H1 (cell line): Measurements from ENCODE around the gene CRX. TPM values are rescaled to one million over a fixed set of nuclear protein-coding genes. Genes with fewer than 3 reads are reported as not detected.

Experiments used
- CTCF ChIA-PET: fragments of 300-600 bp; sonication (Branson Sonifier 250); formaldehyde crosslinking; loops from one replicate; lab custom pipeline; 2021; ENCODE audit not compliant: partially characterized antibody; lab: Charles Lee
- POLR2A ChIA-PET: fragments of 300-600 bp; sonication (Branson Sonifier 250); formaldehyde crosslinking; loops from one replicate; lab custom pipeline; 2021; ENCODE audit warnings: inconsistent platforms; ENCODE audit not compliant: partially characterized antibody; lab: Charles Lee
- DNase-seq, 2 experiments: peaks; one replicate each; pipeline versions ENCODE4 v3.0.0 to v3.0.0-alpha.2; 2010 to 2022; ENCODE audit warnings: low spot score in 2 of 2, low read depth in 1 of 2, mixed read lengths in 1 of 2
- FAIRE-seq: peaks from 2 replicates; lab custom pipeline; 2011; peaks lifted over from hg19 to GRCh38; lab: Jason Lieb, UNC
- H2AFZ ChIP-seq: 2 replicates; pipeline ENCODE4 v1.8.1; 2012; ENCODE audit warnings: low read length, inconsistent platforms
- H2AK5ac ChIP-seq: 2 replicates; pipeline ENCODE4 v1.6.1; 2013; ENCODE audit warnings: low read depth, low read length
- H2BK120ac ChIP-seq: replicated peaks from 2 replicates; pipeline ENCODE3; 2013; ENCODE audit warnings: low read depth, low read length, inconsistent platforms
- H2BK12ac ChIP-seq: 2 replicates; pipeline ENCODE4 v1.6.1; 2013; ENCODE audit warnings: low read depth, low read length
- H2BK15ac ChIP-seq: 2 replicates; pipeline ENCODE4 v1.6.1; 2013; ENCODE audit warnings: low read length
- H2BK20ac ChIP-seq: 2 replicates; pipeline ENCODE4 v1.6.1; 2013; ENCODE audit warnings: low read length
- H2BK5ac ChIP-seq: 2 replicates; pipeline ENCODE4 v1.6.1; 2013; ENCODE audit warnings: low read depth, low read length
- H3K14ac ChIP-seq: 2 replicates; pipeline ENCODE4 v1.6.1; 2013; ENCODE audit warnings: inconsistent platforms; ENCODE audit not compliant: insufficient read length
- H3K18ac ChIP-seq: 2 replicates; pipeline ENCODE4 v1.6.1; 2013; ENCODE audit warnings: low read length; ENCODE audit errors: extremely low read depth
- H3K23ac ChIP-seq: 2 replicates; pipeline ENCODE4 v1.6.1; 2013; ENCODE audit warnings: inconsistent platforms; ENCODE audit not compliant: insufficient read length
- H3K23me2 ChIP-seq: 2 replicates; pipeline ENCODE4 v1.6.1; 2013; ENCODE audit warnings: low read depth, low read length
- H3K27ac ChIP-seq: 2 replicates; pipeline ENCODE4 v1.6.1; 2011; ENCODE audit warnings: low read depth, low read length, inconsistent platforms
- H3K27me3 ChIP-seq, 4 experiments: replicated peaks in 1 of 4; 1 replicate in 1 of 4; 2 replicates in 3 of 4; pipeline versions ENCODE4 v1.6.1 to v1.8.1; 2011 to 2013; ENCODE audit warnings: low read length in 3 of 4, mild to moderate bottlenecking in 3 of 4, inconsistent platforms in 2 of 4, mixed read lengths in 2 of 4, moderate library complexity in 1 of 4; ENCODE audit not compliant: control insufficient read depth in 3 of 4, insufficient read depth in 3 of 4; ENCODE audit errors: extremely low read depth in 1 of 4
- H3K36me3 ChIP-seq, 4 experiments: 2 replicates each; pipeline versions ENCODE4 v1.6.1 to v1.8.1; 2011 to 2013; ENCODE audit warnings: mild to moderate bottlenecking in 4 of 4, low read length in 3 of 4, moderate library complexity in 2 of 4, control low read depth in 1 of 4, inconsistent platforms in 1 of 4; ENCODE audit not compliant: insufficient read depth in 4 of 4, control insufficient read depth in 2 of 4
- H3K4ac ChIP-seq: replicated peaks from 2 replicates; pipeline ENCODE3; 2013; ENCODE audit warnings: low read length, low read depth, mixed read lengths, inconsistent platforms; ENCODE audit not compliant: insufficient read length
- H3K4me1 ChIP-seq, 4 experiments: replicated peaks in 1 of 4; 1 replicate in 1 of 4; 2 replicates in 3 of 4; pipeline versions ENCODE4 v1.6.1 to v1.8.1; 2011 to 2013; ENCODE audit warnings: low read length in 3 of 4, inconsistent platforms in 2 of 4, mixed read lengths in 1 of 4; ENCODE audit not compliant: insufficient read depth in 4 of 4, control insufficient read depth in 3 of 4
- H3K4me2 ChIP-seq, 2 experiments: 2 replicates each; pipeline versions ENCODE4 v1.6.1 to v1.8.1; 2011 to 2013; ENCODE audit warnings: low read depth in 2 of 2, low read length in 2 of 2, control low read depth in 1 of 2, inconsistent platforms in 1 of 2, mild to moderate bottlenecking in 1 of 2; ENCODE audit not compliant: insufficient read depth in 1 of 2
- H3K4me3 ChIP-seq, 4 experiments: fragments of 200-600, 300-600 bp in 1 of 4; sonication (generic), shearing (Covaris generic), sonication (Bioruptor Twin) in 1 of 4; 2 replicates each; pipeline versions ENCODE4 v1.5.1 to v1.8.1; 2011 to 2016; ENCODE audit warnings: low read length in 4 of 4, low read depth in 3 of 4, control low read depth in 2 of 4, inconsistent platforms in 2 of 4, mild to moderate bottlenecking in 2 of 4, mixed read lengths in 1 of 4, moderate library complexity in 1 of 4; ENCODE audit not compliant: insufficient read depth in 2 of 4; ENCODE audit errors: extremely low read depth in 1 of 4
- H3K56ac ChIP-seq: replicated peaks from 2 replicates; pipeline ENCODE3; 2013; ENCODE audit warnings: low read depth, mild to moderate bottlenecking, mixed read lengths, low read length, inconsistent platforms; ENCODE audit not compliant: insufficient read length
- H3K79me1 ChIP-seq: 2 replicates; pipeline ENCODE4 v1.6.1; 2013; ENCODE audit warnings: low read depth, low read length, control low read depth
- H3K79me2 ChIP-seq, 2 experiments: 2 replicates each; pipeline versions ENCODE4 v1.6.1 to v1.8.1; 2012 to 2013; ENCODE audit warnings: low read length in 2 of 2, mild to moderate bottlenecking in 2 of 2, inconsistent platforms in 1 of 2; ENCODE audit not compliant: insufficient read depth in 2 of 2, control insufficient read depth in 1 of 2
- H3K9ac ChIP-seq, 4 experiments: replicated peaks in 1 of 4; 1 replicate in 1 of 4; 2 replicates in 3 of 4; pipeline versions ENCODE4 v1.6.1 to v1.8.1; 2011 to 2013; ENCODE audit warnings: low read depth in 3 of 4, low read length in 3 of 4, control low read depth in 2 of 4, mild to moderate bottlenecking in 2 of 4, moderate library complexity in 2 of 4, inconsistent platforms in 1 of 4; ENCODE audit errors: extremely low read depth in 1 of 4
- H3K9me3 ChIP-seq, 2 experiments: 2 replicates each; pipeline versions ENCODE4 v1.6.1 to v1.8.1; 2012 to 2013; ENCODE audit warnings: mild to moderate bottlenecking in 2 of 2, moderate library complexity in 2 of 2, control low read depth in 1 of 2, inconsistent platforms in 1 of 2, low read depth in 1 of 2, low read length in 1 of 2, mixed read lengths in 1 of 2; ENCODE audit not compliant: insufficient read depth in 2 of 2
- H4K20me1 ChIP-seq, 2 experiments: replicated peaks in 1 of 2; 2 replicates each; pipeline versions ENCODE3 to v1.8.1; 2011 to 2013; ENCODE audit warnings: inconsistent platforms in 2 of 2, low read length in 2 of 2, mild to moderate bottlenecking in 1 of 2; ENCODE audit not compliant: insufficient read depth in 2 of 2, control insufficient read depth in 1 of 2
- H4K5ac ChIP-seq: 2 replicates; pipeline ENCODE4 v1.6.1; 2013; ENCODE audit warnings: low read length, low read depth, mixed read lengths, inconsistent platforms; ENCODE audit not compliant: insufficient read length
- H4K8ac ChIP-seq: 2 replicates; pipeline ENCODE4 v1.8.0; 2013; ENCODE audit warnings: mild to moderate bottlenecking, moderate library complexity, low read length, inconsistent platforms; ENCODE audit not compliant: insufficient read depth; ENCODE audit errors: extremely low read depth
- H4K91ac ChIP-seq: replicated peaks from 2 replicates; pipeline ENCODE3; 2013; ENCODE audit warnings: low read length, mixed read lengths, inconsistent platforms; ENCODE audit not compliant: insufficient read length
- POU5F1 ChIP-seq: IDR thresholded peaks from 2 replicates; pipeline ENCODE4 v1.6.1; 2011; ENCODE audit warnings: low read depth, mild to moderate bottlenecking, low read length, moderate library complexity
- WGBS, 2 experiments: shearing (Covaris generic) in 1 of 2; methylation state at CpG; one replicate each; pipeline versions ENCODE4 v1.1.6 to v1.1.7; 2013 to 2015; ENCODE audit warnings: low lambda C conversion rate in 2 of 2, mixed read lengths in 2 of 2, inconsistent platforms in 1 of 2, low coverage in 1 of 2, missing lambda C conversion rate in 1 of 2; ENCODE audit not compliant: insufficient replicate concordance in 2 of 2, insufficient coverage in 1 of 2, insufficient read length in 1 of 2; ENCODE audit errors: extremely low coverage in 1 of 2, missing lambda C conversion rate in 1 of 2; 5-methylcytosine and 5-hydroxymethylcytosine counted together
- polyA plus RNA-seq, 7 experiments: library from polyadenylated mRNA; depleted of rRNA in 3 of 7; stranded (reverse) in 5 of 7; unstranded in 2 of 7; fragments of >200 nt in 5 of 7; fragments of 200-250 nt in 2 of 7; gene quantifications; 1 replicate in 5 of 7; 2 replicates in 1 of 7; 4 replicates in 1 of 7; pipeline versions ENCODE4 v1.2.1 to v1.2.3, GENCODE V29; 2011 to 2013; ENCODE audit warnings: missing spikeins in 2 of 7, mixed read lengths in 2 of 7
- total RNA-seq: library from RNA; stranded (reverse); fragmentation: NEBNext Ultra II Directional; extraction: Animal tissue kit (Norgen Biotek cat#: 25700); gene quantifications from 2 replicates; pipeline ENCODE4 v1.2.1, GENCODE V29; 2021

CRX gene
- total and polyA plus RNA-seq, 2 of the 8 experiments (the other 6 are each of a cell fraction or from before 2014, with no cell fraction given) = 0.08 TPM; not detected in 1

DNA sequence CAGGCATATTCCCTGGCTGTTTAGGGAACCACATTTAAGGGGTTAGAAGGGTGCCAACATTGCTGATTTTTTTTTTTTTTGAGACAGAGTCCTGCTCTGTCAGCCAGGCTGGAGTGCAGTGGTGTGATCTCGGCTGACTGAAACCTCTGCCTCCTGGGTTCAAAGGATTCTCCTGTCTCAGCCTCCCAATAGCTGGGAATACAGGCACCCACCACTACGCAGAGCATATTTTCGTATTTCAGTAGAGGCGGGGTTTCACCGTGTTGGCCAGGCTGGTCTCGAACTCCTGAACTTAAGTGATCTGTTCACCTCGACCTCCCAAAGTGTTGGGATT lies 7.8 kb upstream of the CRX start:
- no peaks in the 10 kb centered on the region; a peak in 2 of 7 replicates for H3K4me1 ChIP-seq
- FAIRE-seq = no peak

More for the DNA sequence above, 7.8 kb upstream of the CRX start:
- Histone ChIP-seq H4K20me1 (no peaks in the 10 kb centered on the region), H2BK20ac (no peak overlapping the region), H2AK5ac (no peak overlapping the region), H3K27ac (no peak overlapping the region), H3K9ac (no peak overlapping the region), H3K18ac (no peak overlapping the region; the same call in 1 of the 2 replicates), H3K9me3 (no peaks in the 10 kb centered on the region), H3K36me3 (no peaks in the 10 kb centered on the region), H2BK15ac (no peak overlapping the region; the same call in 1 of the 2 replicates), H3K79me2 (no peaks in the 10 kb centered on the region), H4K8ac (no peak overlapping the region), H2BK12ac (0 out of 2 replicates have a peak overlapping the region, but pooled peaks have one; percentile 39), H3K14ac (no peak overlapping the region), H3K4me2 (no peak overlapping the region; a peak in 1 of 4 replicates), H3K23ac (no peak overlapping the region), H2BK5ac (peak overlapping the region; percentile 32; the same call in 1 of the 2 replicates), H3K27me3 (no peaks in the 10 kb centered on the region), H3K23me2 (peaks cover 4% of the 10 kb centered on the region; the same call in 1 of the 2 replicates), H4K91ac (no peak overlapping the region), H3K4me3 (no peak overlapping the region), H3K56ac (no peak overlapping the region), H2BK120ac (no peak overlapping the region), H3K4ac (no peak overlapping the region), H3K79me1 (no peaks in the 10 kb centered on the region), H2AFZ (no peak overlapping the region), H4K5ac (no peak overlapping the region)
- POLR2A ChIA-PET = interaction anchor here (1.5 to 1.6 kb wide), 2 partner anchors 36 to 61 kb away, joined by 4 read pairs; no protein-coding TSS in a partner anchor
- DNase-seq = no peak
- 71% methylated on average over 7 of the region's 7 CpGs; no CpG with 5 or more reads in 1 of the 2 experiments for WGBS, 2 experiments
- CTCF ChIA-PET = interaction anchor here (0.7 to 4.0 kb wide), 23 partner anchors 8 to 750 kb away, joined by 3 to 31 read pairs (median 4); partner anchors contain the start of gene EHD2
- TF ChIP-seq POU5F1 = no peak
